HepG2 (cell line): ENCODE measurements around the gene ANAPC16. TPM values are rescaled to one million over a fixed set of nuclear protein-coding genes. Genes with fewer than 3 reads are reported as not detected.

Experiments
- ARNT2 ChIP-seq: sonication (generic); formaldehyde crosslinking; IDR thresholded peaks from 2 replicates; pipeline ENCODE4 v1.8.0; 2022; ENCODE audit warnings: mild to moderate bottlenecking, low read depth, missing genetic modification reagents, moderate library complexity
- BORCS8-MEF2B ChIP-seq: sonication (generic); formaldehyde crosslinking; IDR thresholded peaks from 2 replicates; pipeline ENCODE4 v1.8.0; 2022; ENCODE audit warnings: mild to moderate bottlenecking, missing genetic modification reagents
- CCDC6 ChIP-seq: sonication (generic); formaldehyde crosslinking; IDR thresholded peaks from 2 replicates; pipeline ENCODE4 v1.8.1; 2022; ENCODE audit warnings: mild to moderate bottlenecking, missing genetic modification reagents, moderate library complexity
- CEBPG ChIP-seq: IDR thresholded peaks from 2 replicates; pipeline ENCODE4 v1.6.1; 2016
- DPF2 ChIP-seq: sonication (generic); formaldehyde crosslinking; IDR thresholded peaks from 2 replicates; pipeline ENCODE4 v1.4.0; 2020; ENCODE audit warnings: mild to moderate bottlenecking, low read depth, missing genetic modification reagents, borderline replicate concordance
- DRAP1 ChIP-seq: IDR thresholded peaks from 2 replicates; pipeline ENCODE4 v1.6.1; 2016; ENCODE audit warnings: missing genetic modification reagents, missing compliant biosample characterization
- GFI1 ChIP-seq: sonication (generic); formaldehyde crosslinking; IDR thresholded peaks from 2 replicates; pipeline ENCODE4 v1.5.0; 2020; ENCODE audit warnings: missing genetic modification reagents, mild to moderate bottlenecking, borderline replicate concordance
- HMG20B ChIP-seq: conservative IDR thresholded peaks from 2 replicates; pipeline ENCODE4 v1.6.1; 2016; ENCODE audit warnings: missing genetic modification reagents, missing compliant biosample characterization
- HOXA3 ChIP-seq: sonication (generic); formaldehyde crosslinking; IDR thresholded peaks from 2 replicates; pipeline ENCODE4 v1.5.0; 2020; ENCODE audit warnings: missing genetic modification reagents
- KDM2A ChIP-seq: sonication (generic); formaldehyde crosslinking; IDR thresholded peaks from 2 replicates; pipeline ENCODE4 v1.4.0; 2020; ENCODE audit warnings: low read depth, missing genetic modification reagents, borderline replicate concordance
- MED1 ChIP-seq: sonication (generic); formaldehyde crosslinking; IDR thresholded peaks from 2 replicates; pipeline ENCODE4 v1.4.0; 2020; ENCODE audit warnings: missing genetic modification reagents
- MLXIP ChIP-seq: sonication (generic); formaldehyde crosslinking; IDR thresholded peaks from 2 replicates; pipeline ENCODE4 v1.9.0; 2021; ENCODE audit warnings: missing genetic modification reagents, borderline replicate concordance
- NCOA2 ChIP-seq: sonication (generic); formaldehyde crosslinking; IDR thresholded peaks from 2 replicates; pipeline ENCODE4 v1.8.0; 2022; ENCODE audit warnings: inconsistent platforms
- POLR2A ChIP-seq, 2 experiments: IDR thresholded peaks; 2 replicates each; pipeline ENCODE4 v1.6.1; 2011; ENCODE audit warnings: low read depth in 2 of 2, low read length in 2 of 2, mild to moderate bottlenecking in 1 of 2, moderate library complexity in 1 of 2; ENCODE audit not compliant: insufficient read depth in 1 of 2
- TARDBP ChIP-seq: sonication (generic); formaldehyde crosslinking; IDR thresholded peaks from 2 replicates; pipeline ENCODE4 v1.8.0; 2022; ENCODE audit warnings: mild to moderate bottlenecking, missing genetic modification reagents
- TGIF2 ChIP-seq: IDR thresholded peaks from 2 replicates; pipeline ENCODE4 v1.6.1; 2016; ENCODE audit warnings: control low read depth, missing compliant biosample characterization
- USF2 ChIP-seq, 2 experiments: sonication (generic) in 1 of 2; formaldehyde crosslinking in 1 of 2; IDR thresholded peaks; 2 replicates each; pipeline versions ENCODE4 v1.5.1 to v1.6.1; 2011 to 2020; ENCODE audit warnings: borderline replicate concordance in 1 of 2, low read depth in 1 of 2, low read length in 1 of 2, mild to moderate bottlenecking in 1 of 2, missing genetic modification reagents in 1 of 2, moderate library complexity in 1 of 2
- ZNF264 ChIP-seq: sonication (generic); formaldehyde crosslinking; IDR thresholded peaks from 2 replicates; pipeline ENCODE4 v1.4.0; 2020; ENCODE audit warnings: missing genetic modification reagents
- ZNF850 ChIP-seq: sonication (generic); formaldehyde crosslinking; conservative IDR thresholded peaks from 2 replicates; pipeline ENCODE4 v1.9.0; 2021; ENCODE audit warnings: mild to moderate bottlenecking, missing genetic modification reagents
- ZSCAN25 ChIP-seq: sonication (generic); formaldehyde crosslinking; IDR thresholded peaks from 2 replicates; pipeline ENCODE4 v1.8.0; 2022; ENCODE audit warnings: mild to moderate bottlenecking, missing genetic modification reagents
- ZSCAN5A ChIP-seq: sonication (generic); formaldehyde crosslinking; IDR thresholded peaks from 2 replicates; pipeline ENCODE4 v1.8.0; 2022; ENCODE audit warnings: mild to moderate bottlenecking, missing genetic modification reagents, borderline replicate concordance
- polyA plus RNA-seq, 8 experiments: library from polyadenylated mRNA; depleted of rRNA in 3 of 8; stranded (reverse) in 7 of 8; unstranded in 1 of 8; fragments of >200 nt; fragmentation: Illumina TruSeq in 4 of 8; extraction: Trizol in 4 of 8; gene quantifications; 2 replicates each; pipeline versions ENCODE4 v1.2.1 to v1.2.3, GENCODE V29; 2011 to 2016; ENCODE audit warnings: low read depth in 4 of 8, missing spikeins in 1 of 8, mixed read lengths in 1 of 8; ENCODE audit not compliant: insufficient read depth in 1 of 8
- total RNA-seq, 5 experiments: library from RNA; depleted of rRNA; stranded (reverse); fragments of >200 nt; fragmentation: Illumina TruSeq; extraction: Trizol; gene quantifications; 2 replicates each; pipeline ENCODE4 v1.2.3, GENCODE V29; 2016; ENCODE audit warnings: low read depth in 1 of 5

The ANAPC16 gene
- total and polyA plus RNA-seq, 2 of the 13 experiments (the other 11 are each of a cell fraction or from before 2014, with no cell fraction given), result 74.8 to 89.4 TPM

GRCh38 chr10:72276421-72277339, 60.9 kb downstream of the ANAPC16 start (continued):
- TF ChIP-seq USF2 (IDR thresholded peaks at IDR 0.05; ENCODE audit: low read depth, low read length) (no peak), USF2 (CRISPR knock-in tag; IDR thresholded peaks at IDR 0.05; ENCODE audit: borderline replicate concordance) (peak; percentile 70; the same call in 1 of the 2 replicates), BORCS8-MEF2B (CRISPR knock-in tag) (peak; percentile 44; the same call in 1 of the 2 replicates), DPF2 (CRISPR knock-in tag) (0 out of 2 replicates have a peak, but pooled peaks have one; percentile 6), MED1 (CRISPR knock-in tag) (peak; percentile 81), POLR2A (IDR thresholded peaks at IDR 0.05; ENCODE audit: insufficient read depth in 1 of 2, low read depth in 2 of 2, low read length in 2 of 2) (0 out of 4 replicates have a peak, but pooled peaks of 1 of the 2 experiments have one; percentile 30), TGIF2 (CRISPR knock-in tag) (peak; percentile 73; the same call in 1 of the 2 replicates), ARNT2 (0 out of 2 replicates have a peak, but pooled peaks have one; percentile 35), KDM2A (peak; percentile 64; the same call in 1 of the 2 replicates), CCDC6 (CRISPR knock-in tag) (peak; percentile 75), TARDBP (CRISPR knock-in tag) (peak; percentile 80), GFI1 (CRISPR knock-in tag) (peak; percentile 65; the same call in 1 of the 2 replicates), ZSCAN25 (peak; percentile 66), DRAP1 (CRISPR knock-in tag) (peak; percentile 8; the same call in 1 of the 2 replicates), ZNF264 (CRISPR knock-in tag) (peak; percentile 73; the same call in 1 of the 2 replicates), HMG20B (CRISPR knock-in tag) (peak; percentile 63; the same call in 1 of the 2 replicates), HOXA3 (CRISPR knock-in tag) (peak; percentile 8; the same call in 1 of the 2 replicates), CEBPG (peak; percentile 31; the same call in 1 of the 2 replicates), ZNF850 (CRISPR knock-in tag) (no peak), MLXIP (CRISPR knock-in tag) (0 out of 2 replicates have a peak, but pooled peaks have one; percentile 44), NCOA2 (peak; percentile 43; the same call in 1 of the 2 replicates), ZSCAN5A (CRISPR knock-in tag) (peak; percentile 49; the same call in 1 of the 2 replicates)
